ENCODE data around the gene SCTR.

The SCTR gene

GRCh38 chr2:119440873-119441272 is 83.4 kb downstream of the SCTR start:
- DNase-seq = no peak

- no peak for DNase-seq
Observed at GRCh38 chr2:119440501-119440870, 83.8 kb downstream of the SCTR start.

GRCh38 chr2:119439574-119440500 is 84.4 kb downstream of the SCTR start:
- no peak for DNase-seq

GRCh38 chr2:119438726-119439284 is 85.5 kb downstream of the SCTR start:
- no peak for DNase-seq

- no peak for DNase-seq
Observed at GRCh38 chr2:119438128-119438656, 86.1 kb downstream of the SCTR start.

- no peak for DNase-seq
Observed at GRCh38 chr2:119436993-119437772, 87.1 kb downstream of the SCTR start.

GRCh38 chr2:119435953-119436297 is 88.4 kb downstream of the SCTR start:
- no peak for DNase-seq

GRCh38 chr2:119435081-119435952 is 89.0 kb downstream of the SCTR start:
- DNase-seq = no peak

- no peak for DNase-seq
Observed at GRCh38 chr2:119434664-119435063, 89.6 kb downstream of the SCTR start.

- DNase-seq = no peak
Observed at GRCh38 chr2:119433636-119434327, 90.5 kb downstream of the SCTR start.

- no peak for DNase-seq
Observed at GRCh38 chr2:119432851-119433522, 91.3 kb downstream of the SCTR start.

- DNase-seq = no peak
Observed at GRCh38 chr2:119431976-119432850, 92.1 kb downstream of the SCTR start.

GRCh38 chr2:119431155-119431975 is 92.9 kb downstream of the SCTR start, which contains the start of gene TMEM37:
Gene TMEM37 (plus strand): TSS chr2:119431854. CDS start chr2:119431904, 50 bp downstream.
- no peak for DNase-seq

- DNase-seq = no peak
Observed at GRCh38 chr2:119430023-119430498, 94.2 kb downstream of the SCTR start.

- DNase-seq = no peak
Observed at GRCh38 chr2:119429225-119429981, 94.9 kb downstream of the SCTR start.

- no peak for DNase-seq
Observed at GRCh38 chr2:119428488-119429224, 95.6 kb downstream of the SCTR start.

GRCh38 chr2:119427756-119428155 is 96.5 kb downstream of the SCTR start:
- no peak for DNase-seq

All from NCI-H2029 (cell line).